ENCODE measurements around the gene SRGAP3. TPM values are rescaled to one million over a fixed set of nuclear protein-coding genes. Genes with fewer than 3 reads are reported as not detected.

Gene SRGAP3
- total and polyA plus RNA-seq, 2 experiments from 2014 or later = 0.89 to 1.7 TPM

- Histone ChIP-seq H3K27ac (no peak overlapping the region), H3K79me2 (ENCODE audit: insufficient read depth) (no peaks in the 10 kb centered on the region), H3K36me3 (ENCODE audit: low read depth) (no peaks in the 10 kb centered on the region), H3K9me2 (ENCODE audit: insufficient read depth) (no peaks in the 10 kb centered on the region), H3F3A (ENCODE audit: insufficient read depth) (no peaks in the 10 kb centered on the region), H3K27me3 (replicated peaks; ENCODE audit: insufficient read depth) (peaks cover 12% of the 10 kb centered on the region), H2AFZ (no peak overlapping the region), H3K9me3 (ENCODE audit: low read depth) (no peaks in the 10 kb centered on the region), H3K4me2 (ENCODE audit: unreplicated experiment) (no peak overlapping the region), H3K4me1 (ENCODE audit: insufficient read depth) (no peaks in the 10 kb centered on the region), H4K20me1 (ENCODE audit: insufficient read depth) (no peaks in the 10 kb centered on the region), H3K9ac (no peak overlapping the region), H3K4me3 (no peak overlapping the region)
- WGBS, 2 experiments (ENCODE audit: low coverage in 1 of 2, low lambda C conversion rate in 2 of 2, missing lambda C conversion rate in 2 of 2) = 66% methylated on average over 7 of the region's 7 CpGs
- no peak for DNase-seq
- in situ Hi-C loops (cut with MboI) = no loop called here
- TF ChIP-seq EZH2 (IDR thresholded peaks at IDR 0.05; ENCODE audit: insufficient read depth, poor library complexity, severe bottlenecking) = no peak
- TF ChIP-seq EZH2phosphoT487 (IDR thresholded peaks at IDR 0.05; ENCODE audit: insufficient read depth, low read depth) = no peak
Observed at GRCh38 chr3:9111417-9111816, 138.0 kb downstream of the SRGAP3 start.

DNA sequence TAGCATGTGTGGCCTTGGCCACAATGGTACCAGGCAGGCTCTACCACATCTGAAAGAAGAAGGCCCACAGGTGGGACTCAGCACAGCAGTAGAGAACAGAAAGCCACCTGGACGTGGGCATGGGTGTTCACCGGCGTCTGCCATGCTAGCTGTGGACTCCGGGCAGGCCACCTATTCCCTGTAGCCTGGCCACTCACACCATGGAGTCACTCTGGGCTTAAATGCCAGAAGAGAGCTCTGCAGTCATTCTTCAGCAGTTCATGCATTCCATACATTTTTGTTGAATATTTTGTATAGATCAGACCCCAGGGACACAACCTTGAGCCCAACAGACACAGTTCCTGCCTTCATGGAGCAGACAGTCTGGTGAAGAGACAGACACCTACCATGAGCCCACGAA is 138.6 kb downstream of the SRGAP3 start:
- in situ Hi-C loops (cut with MboI) = no loop called here

GRCh38 chr3:9110316-9110715 is 139.1 kb downstream of the SRGAP3 start:
- WGBS, 2 experiments (ENCODE audit: low coverage in 1 of 2, low lambda C conversion rate in 2 of 2, missing lambda C conversion rate in 2 of 2) = 85 to 87% methylated on average over 8 to 12 of the region's 12 CpGs
- H3K27me3 ChIP-seq (replicated peaks; ENCODE audit: insufficient read depth) = peaks cover under 1% of the 10 kb centered on the region; the same call in 1 of the 2 replicates
- H3F3A ChIP-seq (ENCODE audit: insufficient read depth) = no peaks in the 10 kb centered on the region
- no peak overlapping the region for H3K27ac ChIP-seq
- H3K9me2 ChIP-seq (ENCODE audit: insufficient read depth) = no peaks in the 10 kb centered on the region
- H3K36me3 ChIP-seq (ENCODE audit: low read depth) = no peaks in the 10 kb centered on the region
- H3K4me3 ChIP-seq = no peak overlapping the region
- in situ Hi-C loops (cut with MboI) = no loop called here
- no peak for DNase-seq
- H3K9me3 ChIP-seq (ENCODE audit: low read depth) = no peaks in the 10 kb centered on the region
- TF ChIP-seq EZH2 (IDR thresholded peaks at IDR 0.05; ENCODE audit: insufficient read depth, poor library complexity, severe bottlenecking) = no peak
- no peak for TF ChIP-seq EZH2phosphoT487 (IDR thresholded peaks at IDR 0.05; ENCODE audit: insufficient read depth, low read depth)
- H3K4me2 ChIP-seq (ENCODE audit: unreplicated experiment) = no peak overlapping the region
- H3K79me2 ChIP-seq (ENCODE audit: insufficient read depth) = no peaks in the 10 kb centered on the region
- H3K4me1 ChIP-seq (ENCODE audit: insufficient read depth) = no peaks in the 10 kb centered on the region
- no peaks in the 10 kb centered on the region for H4K20me1 ChIP-seq (ENCODE audit: insufficient read depth)
- no peak overlapping the region for H3K9ac ChIP-seq
- no peak overlapping the region for H2AFZ ChIP-seq

More for the DNA sequence above, 138.6 kb downstream of the SRGAP3 start:
- H3K4me1 ChIP-seq (ENCODE audit: insufficient read depth) = no peaks in the 10 kb centered on the region
- TF ChIP-seq EZH2phosphoT487 (IDR thresholded peaks at IDR 0.05; ENCODE audit: insufficient read depth, low read depth) (no peak), EZH2 (IDR thresholded peaks at IDR 0.05; ENCODE audit: insufficient read depth, poor library complexity, severe bottlenecking) (no peak)
- no peaks in the 10 kb centered on the region for H3K36me3 ChIP-seq (ENCODE audit: low read depth)
- H3K9ac ChIP-seq = no peak overlapping the region
- H3K4me2 ChIP-seq (ENCODE audit: unreplicated experiment) = no peak overlapping the region
- WGBS, 2 experiments (ENCODE audit: low coverage in 1 of 2, low lambda C conversion rate in 2 of 2, missing lambda C conversion rate in 2 of 2) = 57 to 73% methylated on average over 5 of the region's 5 CpGs
- no peaks in the 10 kb centered on the region for H3K79me2 ChIP-seq (ENCODE audit: insufficient read depth)
- no peak for DNase-seq
- no peaks in the 10 kb centered on the region for H3F3A ChIP-seq (ENCODE audit: insufficient read depth)
- H2AFZ ChIP-seq = no peak overlapping the region
- no peak overlapping the region for H3K27ac ChIP-seq
- H4K20me1 ChIP-seq (ENCODE audit: insufficient read depth) = no peaks in the 10 kb centered on the region
- no peaks in the 10 kb centered on the region for H3K9me3 ChIP-seq (ENCODE audit: low read depth)
- no peaks in the 10 kb centered on the region for H3K9me2 ChIP-seq (ENCODE audit: insufficient read depth)
- no peak overlapping the region for H3K4me3 ChIP-seq
- peaks cover 5% of the 10 kb centered on the region for H3K27me3 ChIP-seq (replicated peaks; ENCODE audit: insufficient read depth)

DNA sequence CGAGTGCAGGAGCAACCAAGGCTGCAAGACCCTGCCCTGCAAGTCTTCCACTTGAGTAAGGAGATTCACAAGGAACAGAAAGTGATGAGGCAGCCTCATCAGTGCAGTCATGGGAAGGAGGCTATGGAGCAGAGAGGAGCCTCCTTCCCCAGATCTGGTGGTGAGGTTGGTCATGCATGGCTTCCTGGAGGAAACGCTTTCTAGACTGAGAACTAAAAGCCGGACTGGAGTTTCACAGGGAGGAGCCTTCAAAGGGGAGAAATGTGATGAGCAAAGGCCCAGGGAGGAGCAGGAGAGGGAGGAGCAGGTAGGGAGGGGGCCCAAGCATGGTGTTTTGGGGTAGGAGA is 139.9 kb downstream of the SRGAP3 start:
- Histone ChIP-seq H3K4me3 (no peak overlapping the region), H3K9me2 (ENCODE audit: insufficient read depth) (no peaks in the 10 kb centered on the region), H3K27ac (no peak overlapping the region), H3K36me3 (ENCODE audit: low read depth) (no peaks in the 10 kb centered on the region), H3K27me3 (replicated peaks; ENCODE audit: insufficient read depth) (no peaks in the 10 kb centered on the region), H3K9me3 (ENCODE audit: low read depth) (no peaks in the 10 kb centered on the region), H3K79me2 (ENCODE audit: insufficient read depth) (no peaks in the 10 kb centered on the region), H3F3A (ENCODE audit: insufficient read depth) (no peaks in the 10 kb centered on the region), H3K9ac (no peak overlapping the region), H4K20me1 (ENCODE audit: insufficient read depth) (no peaks in the 10 kb centered on the region), H3K4me1 (ENCODE audit: insufficient read depth) (no peaks in the 10 kb centered on the region), H2AFZ (no peak overlapping the region), H3K4me2 (ENCODE audit: unreplicated experiment) (no peak overlapping the region)
- in situ Hi-C loops (cut with MboI) = no loop called here
- 83 to 97% methylated on average over 3 of the region's 3 CpGs for WGBS, 2 experiments (ENCODE audit: low coverage in 1 of 2, low lambda C conversion rate in 2 of 2, missing lambda C conversion rate in 2 of 2)
- TF ChIP-seq EZH2 (IDR thresholded peaks at IDR 0.05; ENCODE audit: insufficient read depth, poor library complexity, severe bottlenecking) = no peak
- no peak for TF ChIP-seq EZH2phosphoT487 (IDR thresholded peaks at IDR 0.05; ENCODE audit: insufficient read depth, low read depth)
- DNase-seq = no peak
